ENCODE results near the gene GPATCH2L. TPM values are rescaled to one million over a fixed set of nuclear protein-coding genes. Genes with fewer than 3 reads are reported as not detected.

GPATCH2L gene
- total RNA-seq, 3 donors from 2014 or later: 33.9 to 59.3 (median 40.9) TPM

- DNase-seq: no peak
- TF ChIP-seq CTCF (IDR thresholded peaks at IDR 0.05): no peak
- Histone ChIP-seq H3K36me3 (ENCODE audit: low read depth) (no peaks in the 10 kb centered on the region), H3K4me1 (ENCODE audit: low read depth) (no peaks in the 10 kb centered on the region), H3K4me3 (no peak overlapping the region), H3K9me3 (no peaks in the 10 kb centered on the region)
- intact Hi-C loops (cut with DNase I, micrococcal nuclease): no loop called here
- no peak for ATAC-seq
These were observed 98.6 kb downstream of the GPATCH2L start for GRCh38 chr14:76250302-76250701.

GRCh38 chr14:76252471-76252870 lies 100.7 kb downstream of the GPATCH2L start:
- H3K4me3 ChIP-seq: no peak overlapping the region
- intact Hi-C loops (cut with DNase I, micrococcal nuclease): no loop called here
- H3K9me3 ChIP-seq: no peaks in the 10 kb centered on the region
- ATAC-seq: no peak
- DNase-seq: no peak
- no peaks in the 10 kb centered on the region for H3K36me3 ChIP-seq (ENCODE audit: low read depth)
- no peaks in the 10 kb centered on the region for H3K4me1 ChIP-seq (ENCODE audit: low read depth)
- TF ChIP-seq CTCF (IDR thresholded peaks at IDR 0.05): no peak

- intact Hi-C loops (cut with DNase I, micrococcal nuclease): no loop called here
- Histone ChIP-seq H3K9me3 (no peaks in the 10 kb centered on the region), H3K4me3 (no peak overlapping the region), H3K4me1 (ENCODE audit: low read depth) (no peaks in the 10 kb centered on the region), H3K36me3 (ENCODE audit: low read depth) (no peaks in the 10 kb centered on the region)
- ATAC-seq: no peak
- no peak for DNase-seq
- TF ChIP-seq CTCF (IDR thresholded peaks at IDR 0.05): no peak
These were observed 101.4 kb downstream of the GPATCH2L start for GRCh38 chr14:76253111-76253510.

- Histone ChIP-seq H3K36me3 (ENCODE audit: low read depth) (no peaks in the 10 kb centered on the region), H3K4me3 (no peak overlapping the region), H3K9me3 (no peaks in the 10 kb centered on the region), H3K4me1 (ENCODE audit: low read depth) (no peaks in the 10 kb centered on the region)
- intact Hi-C loops (cut with DNase I, micrococcal nuclease): no loop called here
- ATAC-seq: no peak
- no peak for DNase-seq
- no peak for TF ChIP-seq CTCF (IDR thresholded peaks at IDR 0.05)
These were observed 104.8 kb downstream of the GPATCH2L start for GRCh38 chr14:76256545-76256944.

GRCh38 chr14:76257111-76257803 lies 105.5 kb downstream of the GPATCH2L start:
- no peak for DNase-seq
- intact Hi-C loops (cut with DNase I, micrococcal nuclease): no loop called here
- ATAC-seq: no peak

More at GRCh38 chr14:76257111-76257803, 105.5 kb downstream of the GPATCH2L start:
- no peaks in the 10 kb centered on the region for H3K36me3 ChIP-seq (ENCODE audit: low read depth)
- H3K9me3 ChIP-seq: no peaks in the 10 kb centered on the region
- no peak overlapping the region for H3K4me3 ChIP-seq
- TF ChIP-seq CTCF (IDR thresholded peaks at IDR 0.05): no peak
- H3K4me1 ChIP-seq (ENCODE audit: low read depth): no peaks in the 10 kb centered on the region

Data from mucosa of descending colon (tissue), 3 donors.